ENCODE measurements around the gene ANKRD63. TPM values are rescaled to one million over a fixed set of nuclear protein-coding genes. Genes with fewer than 3 reads are reported as not detected.

Gene ANKRD63
- total RNA-seq, 1 donor: not detected

DNA sequence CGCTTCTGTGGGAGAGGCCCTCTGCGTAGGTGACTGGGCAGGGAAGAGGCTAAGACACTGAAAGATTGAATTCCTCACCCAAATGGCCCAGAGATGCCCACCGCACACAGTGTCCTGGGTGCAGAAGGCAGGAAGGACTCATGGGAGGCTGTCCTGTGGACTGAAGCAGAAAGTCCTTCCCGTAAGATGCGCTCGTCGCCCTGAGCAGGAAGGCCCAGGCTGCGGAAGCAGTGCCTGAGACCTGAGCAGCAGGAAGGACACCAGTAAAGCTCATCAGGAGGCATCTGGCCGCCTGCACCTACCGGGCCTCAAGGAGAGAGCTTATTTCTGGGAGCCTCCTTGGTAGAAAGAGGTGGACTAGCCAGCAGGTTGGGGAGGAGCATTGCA, 40.7 kb downstream of the ANKRD63 start:
- Histone ChIP-seq H3K27me3 (ENCODE audit: insufficient read depth, low read length) (peaks cover 3% of the 10 kb centered on the region), H3K27ac (ENCODE audit: low read depth, low read length) (no peak overlapping the region), H3K36me3 (ENCODE audit: insufficient read depth, low read length) (no peaks in the 10 kb centered on the region), H2AFZ (ENCODE audit: low read length) (no peak overlapping the region), H3K4me2 (ENCODE audit: insufficient read depth, low read length) (no peak overlapping the region), H3K79me2 (ENCODE audit: insufficient read depth, low read length) (no peaks in the 10 kb centered on the region), H3K9me3 (ENCODE audit: low read depth, low read length) (no peaks in the 10 kb centered on the region), H3K4me1 (ENCODE audit: insufficient read depth, low read length) (peaks cover 8% of the 10 kb centered on the region), H4K20me1 (ENCODE audit: insufficient read depth, low read length) (peaks cover 2% of the 10 kb centered on the region), H3K4me3 (ENCODE audit: insufficient read depth, low read length) (no peak overlapping the region)
- no peak for TF ChIP-seq CTCF (IDR thresholded peaks at IDR 0.05; ENCODE audit: extremely low read depth, low read depth, low read length)
- DNase-seq (ENCODE audit: insufficient read length, low spot score, missing footprints): peak; percentile 44

DNA sequence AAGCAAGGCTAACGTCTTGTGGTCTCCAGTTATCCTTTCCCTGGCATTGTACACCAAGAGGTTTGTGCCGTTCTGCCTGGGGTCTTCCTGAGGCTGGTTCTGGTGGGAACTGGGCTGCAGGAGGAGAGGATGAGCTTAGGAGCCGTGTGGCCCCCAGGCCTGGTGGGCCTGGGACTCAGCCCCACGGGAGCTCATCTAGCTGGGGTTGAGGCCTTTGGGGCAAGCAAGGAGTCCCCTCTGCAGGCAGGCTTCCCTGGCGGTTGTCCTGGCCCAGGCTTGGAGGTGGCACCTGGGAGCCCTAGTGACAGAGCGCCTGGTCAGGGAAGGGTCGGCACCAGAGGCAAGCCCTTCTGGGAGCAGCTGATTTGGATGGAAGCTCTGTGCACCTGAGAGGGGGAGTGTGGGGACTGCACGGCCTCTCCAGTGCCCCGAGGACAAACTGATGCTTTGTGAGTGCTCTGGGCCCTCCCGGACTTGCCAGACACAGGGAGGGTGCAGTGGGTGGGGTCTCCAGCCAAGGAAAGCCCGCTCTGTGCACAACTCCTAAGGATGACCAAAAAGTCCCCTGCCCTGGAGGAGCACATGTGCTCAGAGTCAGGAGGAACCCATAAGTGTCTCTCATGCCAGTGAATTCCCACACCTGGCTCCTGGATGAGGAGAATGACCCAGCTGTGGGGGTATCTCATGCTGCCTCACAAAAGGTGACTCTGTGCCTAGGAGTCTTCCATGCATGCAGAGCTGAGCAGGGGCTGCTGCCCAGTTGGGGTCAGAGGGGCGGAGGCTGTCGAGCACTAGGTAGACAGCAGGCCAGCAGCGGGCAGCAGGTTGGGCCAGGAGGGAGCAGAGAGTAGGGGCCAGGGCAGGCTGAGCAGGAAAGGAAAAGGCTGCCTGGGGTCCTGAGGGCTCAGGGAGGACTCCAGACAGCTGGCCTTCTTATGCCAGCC, 41.3 kb downstream of the ANKRD63 start:
- no peak overlapping the region for H3K4me2 ChIP-seq (ENCODE audit: insufficient read depth, low read length)
- H3K4me3 ChIP-seq (ENCODE audit: insufficient read depth, low read length): no peak overlapping the region
- H3K4me1 ChIP-seq (ENCODE audit: insufficient read depth, low read length): peaks cover 8% of the 10 kb centered on the region
- peaks cover 2% of the 10 kb centered on the region for H4K20me1 ChIP-seq (ENCODE audit: insufficient read depth, low read length)
- TF ChIP-seq CTCF (IDR thresholded peaks at IDR 0.05; ENCODE audit: extremely low read depth, low read depth, low read length): no peak
- peak; percentile 77 for DNase-seq (ENCODE audit: insufficient read length, low spot score, missing footprints)
- no peak overlapping the region for H2AFZ ChIP-seq (ENCODE audit: low read length)
- H3K27me3 ChIP-seq (ENCODE audit: insufficient read depth, low read length): peaks cover 2% of the 10 kb centered on the region
- no peak overlapping the region for H3K27ac ChIP-seq (ENCODE audit: low read depth, low read length)
- H3K79me2 ChIP-seq (ENCODE audit: insufficient read depth, low read length): no peaks in the 10 kb centered on the region
- no peaks in the 10 kb centered on the region for H3K9me3 ChIP-seq (ENCODE audit: low read depth, low read length)
- H3K36me3 ChIP-seq (ENCODE audit: insufficient read depth, low read length): no peaks in the 10 kb centered on the region

- TF ChIP-seq CTCF (IDR thresholded peaks at IDR 0.05; ENCODE audit: extremely low read depth, low read depth, low read length): no peak
- peaks cover 2% of the 10 kb centered on the region for H4K20me1 ChIP-seq (ENCODE audit: insufficient read depth, low read length)
- H3K9me3 ChIP-seq (ENCODE audit: low read depth, low read length): no peaks in the 10 kb centered on the region
- peak; percentile 80 for DNase-seq (ENCODE audit: insufficient read length, low spot score, missing footprints)
- H3K27ac ChIP-seq (ENCODE audit: low read depth, low read length): no peak overlapping the region
- peaks cover 8% of the 10 kb centered on the region for H3K4me1 ChIP-seq (ENCODE audit: insufficient read depth, low read length)
- H3K27me3 ChIP-seq (ENCODE audit: insufficient read depth, low read length): peaks cover 2% of the 10 kb centered on the region
- no peak overlapping the region for H3K4me3 ChIP-seq (ENCODE audit: insufficient read depth, low read length)
- H2AFZ ChIP-seq (ENCODE audit: low read length): no peak overlapping the region
- H3K79me2 ChIP-seq (ENCODE audit: insufficient read depth, low read length): no peaks in the 10 kb centered on the region
- no peaks in the 10 kb centered on the region for H3K36me3 ChIP-seq (ENCODE audit: insufficient read depth, low read length)
- no peak overlapping the region for H3K4me2 ChIP-seq (ENCODE audit: insufficient read depth, low read length)
Measured at GRCh38 chr15:40240619-40241221, 42.1 kb downstream of the ANKRD63 start.

All from osteoblast (primary cell).